ENCODE results near the gene CA12.
"Not testable (repeated sequence)": the region's sequence is repeated elsewhere in the genome, so short reads cannot be mapped to it uniquely, and the experiment has no call there.

The CA12 gene

GRCh38 chr15:63332367-63333124 is 49.1 kb downstream of the CA12 start:
- no peak for DNase-seq

- DNase-seq, result no peak
These were observed 50.2 kb downstream of the CA12 start for GRCh38 chr15:63331456-63331855.

- no peak for DNase-seq
These were observed 50.7 kb downstream of the CA12 start for GRCh38 chr15:63330926-63331325.

- DNase-seq, result no peak
These were observed 51.9 kb downstream of the CA12 start for GRCh38 chr15:63329567-63330350.

GRCh38 chr15:63327648-63328421 is 53.8 kb downstream of the CA12 start:
- no peak for DNase-seq

GRCh38 chr15:63324770-63325169 is 56.9 kb downstream of the CA12 start:
- DNase-seq, result no peak

GRCh38 chr15:63323798-63324563 is 57.7 kb downstream of the CA12 start:
- DNase-seq, result no peak

GRCh38 chr15:63322541-63322940 is 59.1 kb downstream of the CA12 start:
- DNase-seq, result no peak

GRCh38 chr15:63321462-63321861 is 60.2 kb downstream of the CA12 start:
- no peak for DNase-seq

GRCh38 chr15:63320981-63321380 is 60.7 kb downstream of the CA12 start:
- not testable (repeated sequence) for DNase-seq

GRCh38 chr15:63320446-63320845 is 61.2 kb downstream of the CA12 start:
- not testable (repeated sequence) for DNase-seq

GRCh38 chr15:63319065-63319464 is 62.6 kb downstream of the CA12 start:
- DNase-seq, result no peak

- DNase-seq, result no peak
These were observed 63.3 kb downstream of the CA12 start for GRCh38 chr15:63318344-63318743.

GRCh38 chr15:63314409-63314808 is 67.2 kb downstream of the CA12 start:
- DNase-seq, result no peak

GRCh38 chr15:63313825-63314224 is 67.8 kb downstream of the CA12 start:
- no peak for DNase-seq

- DNase-seq, result no peak
These were observed 69.4 kb downstream of the CA12 start for GRCh38 chr15:63312286-63312685.

- DNase-seq, result no peak
These were observed 71.0 kb downstream of the CA12 start for GRCh38 chr15:63310646-63311045.

GRCh38 chr15:63308947-63309346 is 72.7 kb downstream of the CA12 start:
- DNase-seq, result no peak

- DNase-seq, result no peak
These were observed 73.2 kb downstream of the CA12 start for GRCh38 chr15:63308491-63308890.

GRCh38 chr15:63306492-63307073 is 75.1 kb downstream of the CA12 start:
- no peak for DNase-seq

- DNase-seq, result no peak
These were observed 76.4 kb downstream of the CA12 start for GRCh38 chr15:63305260-63305659.

GRCh38 chr15:63301088-63301487 is 80.6 kb downstream of the CA12 start:
- no peak for DNase-seq
